HG02610 (cell line): ENCODE data around the gene OR1K1.

Experiments
- ATAC-seq: cut with Tn5 transposase; IDR thresholded peaks from one replicate; pipeline ENCODE4 v1.9.1; 2021; ENCODE audit warnings: mild to moderate bottlenecking, moderate library complexity; ENCODE audit not compliant: unreplicated experiment

OR1K1 gene

GRCh38 chr9:122848256-122848943 lies 48.5 kb downstream of the OR1K1 start:
- no peak for ATAC-seq
